ENCODE measurements around the gene KIAA1217.

DNA sequence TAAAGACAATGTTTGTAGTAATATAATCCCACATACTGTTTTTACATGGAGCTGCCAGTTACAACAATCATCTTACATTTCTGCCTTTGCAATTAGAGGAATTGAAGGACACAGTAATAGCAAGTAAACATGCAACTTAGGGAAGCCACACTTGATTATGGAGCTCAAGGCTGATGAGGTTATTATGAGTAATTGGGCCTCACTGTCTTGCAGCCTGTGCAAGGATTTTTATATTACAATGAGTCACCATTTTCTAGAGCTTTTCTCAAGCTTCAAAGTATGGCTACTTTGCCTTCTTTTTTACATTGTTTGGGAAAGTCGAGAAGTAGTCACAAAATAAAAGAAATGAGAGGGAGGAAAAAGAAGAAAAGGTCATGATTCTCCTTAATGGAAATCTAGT, 226.4 kb downstream of the KIAA1217 start:
- TF ChIP-seq, protein P1, sequence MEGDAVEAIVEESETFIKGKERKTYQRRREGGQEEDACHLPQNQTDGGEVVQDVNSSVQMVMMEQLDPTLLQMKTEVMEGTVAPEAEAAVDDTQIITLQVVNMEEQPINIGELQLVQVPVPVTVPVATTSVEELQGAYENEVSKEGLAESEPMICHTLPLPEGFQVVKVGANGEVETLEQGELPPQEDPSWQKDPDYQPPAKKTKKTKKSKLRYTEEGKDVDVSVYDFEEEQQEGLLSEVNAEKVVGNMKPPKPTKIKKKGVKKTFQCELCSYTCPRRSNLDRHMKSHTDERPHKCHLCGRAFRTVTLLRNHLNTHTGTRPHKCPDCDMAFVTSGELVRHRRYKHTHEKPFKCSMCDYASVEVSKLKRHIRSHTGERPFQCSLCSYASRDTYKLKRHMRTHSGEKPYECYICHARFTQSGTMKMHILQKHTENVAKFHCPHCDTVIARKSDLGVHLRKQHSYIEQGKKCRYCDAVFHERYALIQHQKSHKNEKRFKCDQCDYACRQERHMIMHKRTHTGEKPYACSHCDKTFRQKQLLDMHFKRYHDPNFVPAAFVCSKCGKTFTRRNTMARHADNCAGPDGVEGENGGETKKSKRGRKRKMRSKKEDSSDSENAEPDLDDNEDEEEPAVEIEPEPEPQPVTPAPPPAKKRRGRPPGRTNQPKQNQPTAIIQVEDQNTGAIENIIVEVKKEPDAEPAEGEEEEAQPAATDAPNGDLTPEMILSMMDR (IDR thresholded peaks at IDR 0.05): no peak
- TF ChIP-seq CREB1 (CRISPR knock-in tag; IDR thresholded peaks at IDR 0.05): no peak
- TF ChIP-seq, protein P2, sequence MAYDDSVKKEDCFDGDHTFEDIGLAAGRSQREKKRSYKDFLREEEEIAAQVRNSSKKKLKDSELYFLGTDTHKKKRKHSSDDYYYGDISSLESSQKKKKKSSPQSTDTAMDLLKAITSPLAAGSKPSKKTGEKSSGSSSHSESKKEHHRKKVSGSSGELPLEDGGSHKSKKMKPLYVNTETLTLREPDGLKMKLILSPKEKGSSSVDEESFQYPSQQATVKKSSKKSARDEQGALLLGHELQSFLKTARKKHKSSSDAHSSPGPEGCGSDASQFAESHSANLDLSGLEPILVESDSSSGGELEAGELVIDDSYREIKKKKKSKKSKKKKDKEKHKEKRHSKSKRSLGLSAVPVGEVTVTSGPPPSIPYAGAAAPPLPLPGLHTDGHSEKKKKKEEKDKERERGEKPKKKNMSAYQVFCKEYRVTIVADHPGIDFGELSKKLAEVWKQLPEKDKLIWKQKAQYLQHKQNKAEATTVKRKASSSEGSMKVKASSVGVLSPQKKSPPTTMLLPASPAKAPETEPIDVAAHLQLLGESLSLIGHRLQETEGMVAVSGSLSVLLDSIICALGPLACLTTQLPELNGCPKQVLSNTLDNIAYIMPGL (CRISPR knock-in tag; IDR thresholded peaks at IDR 0.05): no peak
- TF ChIP-seq SP1 (CRISPR knock-in tag; conservative IDR thresholded peaks at IDR 0.05): no peak
- TF ChIP-seq, protein P3, sequence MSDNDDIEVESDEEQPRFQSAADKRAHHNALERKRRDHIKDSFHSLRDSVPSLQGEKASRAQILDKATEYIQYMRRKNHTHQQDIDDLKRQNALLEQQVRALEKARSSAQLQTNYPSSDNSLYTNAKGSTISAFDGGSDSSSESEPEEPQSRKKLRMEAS (CRISPR knock-in tag; IDR thresholded peaks at IDR 0.05): no peak
- TF ChIP-seq GTF2I (CRISPR knock-in tag; conservative IDR thresholded peaks at IDR 0.05): no peak
- TF ChIP-seq, protein P4, sequence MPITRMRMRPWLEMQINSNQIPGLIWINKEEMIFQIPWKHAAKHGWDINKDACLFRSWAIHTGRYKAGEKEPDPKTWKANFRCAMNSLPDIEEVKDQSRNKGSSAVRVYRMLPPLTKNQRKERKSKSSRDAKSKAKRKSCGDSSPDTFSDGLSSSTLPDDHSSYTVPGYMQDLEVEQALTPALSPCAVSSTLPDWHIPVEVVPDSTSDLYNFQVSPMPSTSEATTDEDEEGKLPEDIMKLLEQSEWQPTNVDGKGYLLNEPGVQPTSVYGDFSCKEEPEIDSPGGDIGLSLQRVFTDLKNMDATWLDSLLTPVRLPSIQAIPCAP (CRISPR knock-in tag; IDR thresholded peaks at IDR 0.05): no peak
- no peak for TF ChIP-seq ZNF423 (CRISPR knock-in tag; IDR thresholded peaks at IDR 0.05)
- TF ChIP-seq, protein P5, sequence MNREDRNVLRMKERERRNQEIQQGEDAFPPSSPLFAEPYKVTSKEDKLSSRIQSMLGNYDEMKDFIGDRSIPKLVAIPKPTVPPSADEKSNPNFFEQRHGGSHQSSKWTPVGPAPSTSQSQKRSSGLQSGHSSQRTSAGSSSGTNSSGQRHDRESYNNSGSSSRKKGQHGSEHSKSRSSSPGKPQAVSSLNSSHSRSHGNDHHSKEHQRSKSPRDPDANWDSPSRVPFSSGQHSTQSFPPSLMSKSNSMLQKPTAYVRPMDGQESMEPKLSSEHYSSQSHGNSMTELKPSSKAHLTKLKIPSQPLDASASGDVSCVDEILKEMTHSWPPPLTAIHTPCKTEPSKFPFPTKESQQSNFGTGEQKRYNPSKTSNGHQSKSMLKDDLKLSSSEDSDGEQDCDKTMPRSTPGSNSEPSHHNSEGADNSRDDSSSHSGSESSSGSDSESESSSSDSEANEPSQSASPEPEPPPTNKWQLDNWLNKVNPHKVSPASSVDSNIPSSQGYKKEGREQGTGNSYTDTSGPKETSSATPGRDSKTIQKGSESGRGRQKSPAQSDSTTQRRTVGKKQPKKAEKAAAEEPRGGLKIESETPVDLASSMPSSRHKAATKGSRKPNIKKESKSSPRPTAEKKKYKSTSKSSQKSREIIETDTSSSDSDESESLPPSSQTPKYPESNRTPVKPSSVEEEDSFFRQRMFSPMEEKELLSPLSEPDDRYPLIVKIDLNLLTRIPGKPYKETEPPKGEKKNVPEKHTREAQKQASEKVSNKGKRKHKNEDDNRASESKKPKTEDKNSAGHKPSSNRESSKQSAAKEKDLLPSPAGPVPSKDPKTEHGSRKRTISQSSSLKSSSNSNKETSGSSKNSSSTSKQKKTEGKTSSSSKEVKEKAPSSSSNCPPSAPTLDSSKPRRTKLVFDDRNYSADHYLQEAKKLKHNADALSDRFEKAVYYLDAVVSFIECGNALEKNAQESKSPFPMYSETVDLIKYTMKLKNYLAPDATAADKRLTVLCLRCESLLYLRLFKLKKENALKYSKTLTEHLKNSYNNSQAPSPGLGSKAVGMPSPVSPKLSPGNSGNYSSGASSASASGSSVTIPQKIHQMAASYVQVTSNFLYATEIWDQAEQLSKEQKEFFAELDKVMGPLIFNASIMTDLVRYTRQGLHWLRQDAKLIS (CRISPR knock-in tag; IDR thresholded peaks at IDR 0.05; ENCODE audit: borderline replicate concordance): no peak
- no peak for TF ChIP-seq SMAD4 (CRISPR knock-in tag; IDR thresholded peaks at IDR 0.05)
- no peak for TF ChIP-seq ZNF138 (CRISPR knock-in tag; conservative IDR thresholded peaks at IDR 0.05)
- TF ChIP-seq ZNF416 (CRISPR knock-in tag; IDR thresholded peaks at IDR 0.05): no peak
- no peak for TF ChIP-seq IRF2 (CRISPR knock-in tag; IDR thresholded peaks at IDR 0.05; ENCODE audit: borderline replicate concordance, low read depth)
- TF ChIP-seq, protein P6, sequence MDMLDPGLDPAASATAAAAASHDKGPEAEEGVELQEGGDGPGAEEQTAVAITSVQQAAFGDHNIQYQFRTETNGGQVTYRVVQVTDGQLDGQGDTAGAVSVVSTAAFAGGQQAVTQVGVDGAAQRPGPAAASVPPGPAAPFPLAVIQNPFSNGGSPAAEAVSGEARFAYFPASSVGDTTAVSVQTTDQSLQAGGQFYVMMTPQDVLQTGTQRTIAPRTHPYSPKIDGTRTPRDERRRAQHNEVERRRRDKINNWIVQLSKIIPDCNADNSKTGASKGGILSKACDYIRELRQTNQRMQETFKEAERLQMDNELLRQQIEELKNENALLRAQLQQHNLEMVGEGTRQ (CRISPR knock-in tag; IDR thresholded peaks at IDR 0.05): no peak
